ENCODE measurements around the gene CA4.
A peak's percentile ranks its signal among the peaks of the same experiment; 100 is the strongest.

The CA4 gene

GRCh38 chr17:60164697-60165096 is 14.9 kb downstream of the CA4 start:
- Histone ChIP-seq H3K27ac (no peak overlapping the region), H3K36me3 (ENCODE audit: control insufficient read depth, insufficient read depth, low read length) (no peaks in the 10 kb centered on the region), H2AFZ (no peak overlapping the region), H3K4me3 (ENCODE audit: low read depth, low read length) (no peak overlapping the region), H3K27me3 (ENCODE audit: control insufficient read depth, insufficient read depth, low read length) (no peaks in the 10 kb centered on the region), H3K9ac (no peak overlapping the region), H3K4me2 (ENCODE audit: low read length) (no peak overlapping the region), H3K79me2 (no peaks in the 10 kb centered on the region), H3K9me3 (ENCODE audit: control insufficient read depth, low read length) (no peaks in the 10 kb centered on the region), H3K4me1 (peaks cover 4% of the 10 kb centered on the region)
- TF ChIP-seq CTCF (IDR thresholded peaks at IDR 0.05), result no peak

GRCh38 chr17:60165223-60165622 is 15.4 kb downstream of the CA4 start:
- Histone ChIP-seq H3K27me3 (ENCODE audit: control insufficient read depth, insufficient read depth, low read length) (no peaks in the 10 kb centered on the region), H3K4me2 (ENCODE audit: low read length) (no peak overlapping the region), H3K9me3 (ENCODE audit: control insufficient read depth, low read length) (no peaks in the 10 kb centered on the region), H2AFZ (no peak overlapping the region), H3K27ac (peak overlapping the region; percentile 21), H3K79me2 (no peaks in the 10 kb centered on the region), H3K4me1 (peaks cover 5% of the 10 kb centered on the region), H3K4me3 (ENCODE audit: low read depth, low read length) (no peak overlapping the region), H3K36me3 (ENCODE audit: control insufficient read depth, insufficient read depth, low read length) (no peaks in the 10 kb centered on the region), H3K9ac (no peak overlapping the region)
- TF ChIP-seq CTCF (IDR thresholded peaks at IDR 0.05), result no peak

- Histone ChIP-seq H3K36me3 (ENCODE audit: control insufficient read depth, insufficient read depth, low read length) (no peaks in the 10 kb centered on the region), H3K79me2 (no peaks in the 10 kb centered on the region), H3K9ac (no peak overlapping the region), H3K9me3 (ENCODE audit: control insufficient read depth, low read length) (no peaks in the 10 kb centered on the region), H3K4me1 (peaks cover 5% of the 10 kb centered on the region), H3K4me3 (ENCODE audit: low read depth, low read length) (no peak overlapping the region), H3K4me2 (ENCODE audit: low read length) (no peak overlapping the region), H3K27ac (no peak overlapping the region), H2AFZ (no peak overlapping the region), H3K27me3 (ENCODE audit: control insufficient read depth, insufficient read depth, low read length) (no peaks in the 10 kb centered on the region)
- no peak for TF ChIP-seq CTCF (IDR thresholded peaks at IDR 0.05)
These were observed 16.2 kb downstream of the CA4 start for GRCh38 chr17:60165971-60166370.

- no peaks in the 10 kb centered on the region for H3K27me3 ChIP-seq (ENCODE audit: control insufficient read depth, insufficient read depth, low read length)
- H3K4me1 ChIP-seq, result peaks cover 5% of the 10 kb centered on the region
These were observed 17.4 kb downstream of the CA4 start for GRCh38 chr17:60167065-60167741.

More at GRCh38 chr17:60167065-60167741, 17.4 kb downstream of the CA4 start:
- no peak for TF ChIP-seq CTCF (IDR thresholded peaks at IDR 0.05)
- H3K4me2 ChIP-seq (ENCODE audit: low read length), result no peak overlapping the region
- no peaks in the 10 kb centered on the region for H3K9me3 ChIP-seq (ENCODE audit: control insufficient read depth, low read length)
- H3K4me3 ChIP-seq (ENCODE audit: low read depth, low read length), result no peak overlapping the region
- H3K27ac ChIP-seq, result no peak overlapping the region
- H3K79me2 ChIP-seq, result no peaks in the 10 kb centered on the region
- no peak overlapping the region for H2AFZ ChIP-seq
- H3K9ac ChIP-seq, result no peak overlapping the region
- H3K36me3 ChIP-seq (ENCODE audit: control insufficient read depth, insufficient read depth, low read length), result no peaks in the 10 kb centered on the region

Measured in parathyroid adenoma (tissue), 2 donors.